GM18867 (cell line): ENCODE measurements around the gene GOLGA8G.
"Not testable (repeated sequence)": the region's sequence is repeated elsewhere in the genome, so short reads cannot be mapped to it uniquely, and the experiment has no call there.

Experiments
- ATAC-seq: cut with Tn5 transposase; IDR thresholded peaks from one replicate; pipeline ENCODE4 v1.9.1; 2021; ENCODE audit warnings: mild to moderate bottlenecking, moderate library complexity; ENCODE audit not compliant: unreplicated experiment

The GOLGA8G gene

GRCh38 chr15:28532954-28533353 lies at the start of gene GOLGA8G:
TSS of gene GOLGA8G (minus strand) at chr15:28532971. CDS start at chr15:28532909, 62 bp downstream.
- ATAC-seq, result not testable (repeated sequence)

- not testable (repeated sequence) for ATAC-seq
Measured at GRCh38 chr15:28573351-28573750, 40.6 kb upstream of the GOLGA8G start.

- not testable (repeated sequence) for ATAC-seq
Measured at GRCh38 chr15:28553268-28553667, 20.5 kb upstream of the GOLGA8G start, which contains the start of gene GOLGA6L25. TSS of gene GOLGA6L25 (plus strand) at chr15:28553568. CDS start at chr15:28553629, 61 bp downstream.

GRCh38 chr15:28515208-28515607 lies 17.6 kb downstream of the GOLGA8G start:
- ATAC-seq, result not testable (repeated sequence)

GRCh38 chr15:28514128-28514527 lies 18.6 kb downstream of the GOLGA8G start:
- ATAC-seq, result not testable (repeated sequence)

GRCh38 chr15:28508217-28508889 lies 24.4 kb downstream of the GOLGA8G start:
- not testable (repeated sequence) for ATAC-seq

- ATAC-seq, result not testable (repeated sequence)
Measured at GRCh38 chr15:28481340-28481739, 51.4 kb downstream of the GOLGA8G start.
